Mesothelial cell of epicardium (in vitro differentiated cells): ENCODE results near the gene TMEM125. TPM values are rescaled to one million over a fixed set of nuclear protein-coding genes. Genes with fewer than 3 reads are reported as not detected.

Experiments
- DNase-seq, 2 experiments: peaks; one replicate each; pipeline ENCODE4 v3.0.0; 2021; ENCODE audit warnings: low spot score in 2 of 2; ENCODE audit not compliant: unreplicated experiment in 2 of 2
- H3K27ac Mint-ChIP-seq: 2 replicates; pipeline ENCODE4 v1.8.0; 2021; ENCODE audit warnings: mixed read lengths
- H3K27me3 Mint-ChIP-seq: 2 replicates; pipeline ENCODE4 v1.8.0; 2021; ENCODE audit warnings: low read depth, mixed read lengths
- H3K36me3 Mint-ChIP-seq: 2 replicates; pipeline ENCODE4 v1.8.0; 2021; ENCODE audit warnings: mixed read lengths
- H3K4me1 Mint-ChIP-seq: 2 replicates; pipeline ENCODE4 v1.8.0; 2021; ENCODE audit warnings: mixed read lengths
- H3K4me3 Mint-ChIP-seq: 2 replicates; pipeline ENCODE4 v1.8.0; 2021; ENCODE audit warnings: mild to moderate bottlenecking, moderate library complexity, mixed read lengths
- H3K9me3 Mint-ChIP-seq: 2 replicates; pipeline ENCODE4 v1.8.0; 2021; ENCODE audit warnings: mixed read lengths
- total RNA-seq: library from RNA; stranded (reverse); gene quantifications from 3 replicates; pipeline ENCODE4 v1.2.1, GENCODE V29; 2021
- TF ChIP-seq, protein P1 (sequence below): fragments of 200-600 bp; sonication (generic); IDR thresholded peaks from one replicate; pipeline ENCODE4 v1.5.0; 2021; ENCODE audit warnings: antibody characterized with exemption; ENCODE audit not compliant: unreplicated experiment

TMEM125 gene
- total RNA-seq, 1 donor from 2014 or later = 9.2 TPM

GRCh38 chr1:43238991-43239469, 30.8 kb upstream of the TMEM125 start:
- Mint-ChIP-seq H3K9me3 (peaks cover 6% of the 10 kb centered on the region), H3K27ac (no peak overlapping the region), H3K27me3 (no peaks in the 10 kb centered on the region), H3K4me3 (no peak overlapping the region), H3K4me1 (no peaks in the 10 kb centered on the region), H3K36me3 (no peaks in the 10 kb centered on the region)
- DNase-seq = no peak
- TF ChIP-seq, protein P1, sequence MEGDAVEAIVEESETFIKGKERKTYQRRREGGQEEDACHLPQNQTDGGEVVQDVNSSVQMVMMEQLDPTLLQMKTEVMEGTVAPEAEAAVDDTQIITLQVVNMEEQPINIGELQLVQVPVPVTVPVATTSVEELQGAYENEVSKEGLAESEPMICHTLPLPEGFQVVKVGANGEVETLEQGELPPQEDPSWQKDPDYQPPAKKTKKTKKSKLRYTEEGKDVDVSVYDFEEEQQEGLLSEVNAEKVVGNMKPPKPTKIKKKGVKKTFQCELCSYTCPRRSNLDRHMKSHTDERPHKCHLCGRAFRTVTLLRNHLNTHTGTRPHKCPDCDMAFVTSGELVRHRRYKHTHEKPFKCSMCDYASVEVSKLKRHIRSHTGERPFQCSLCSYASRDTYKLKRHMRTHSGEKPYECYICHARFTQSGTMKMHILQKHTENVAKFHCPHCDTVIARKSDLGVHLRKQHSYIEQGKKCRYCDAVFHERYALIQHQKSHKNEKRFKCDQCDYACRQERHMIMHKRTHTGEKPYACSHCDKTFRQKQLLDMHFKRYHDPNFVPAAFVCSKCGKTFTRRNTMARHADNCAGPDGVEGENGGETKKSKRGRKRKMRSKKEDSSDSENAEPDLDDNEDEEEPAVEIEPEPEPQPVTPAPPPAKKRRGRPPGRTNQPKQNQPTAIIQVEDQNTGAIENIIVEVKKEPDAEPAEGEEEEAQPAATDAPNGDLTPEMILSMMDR = no peak

DNA sequence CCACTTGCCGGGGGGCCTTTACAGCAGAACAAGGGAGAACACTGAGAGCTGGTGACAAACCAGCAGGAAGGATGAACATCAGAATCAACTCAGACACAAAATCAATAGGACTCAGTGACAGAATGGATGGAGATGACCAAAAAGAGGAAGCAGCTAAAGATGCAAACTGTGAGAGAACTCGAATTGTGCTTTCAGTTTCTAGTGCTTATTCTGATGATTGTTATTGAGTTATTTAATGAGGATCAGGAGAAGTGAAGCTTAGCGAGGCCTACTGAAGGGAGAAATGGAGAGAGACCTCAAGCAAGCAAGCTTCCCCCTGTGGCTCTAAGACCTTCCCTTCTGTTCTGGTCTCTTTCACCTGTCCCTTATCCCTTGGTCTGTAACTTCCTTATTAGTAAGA, 30.3 kb upstream of the TMEM125 start:
- TF ChIP-seq, protein P1 = no peak

GRCh38 chr1:43241413-43241836, 28.4 kb upstream of the TMEM125 start:
- no peaks in the 10 kb centered on the region for H3K27me3 Mint-ChIP-seq
- no peaks in the 10 kb centered on the region for H3K4me1 Mint-ChIP-seq
- no peak overlapping the region for H3K4me3 Mint-ChIP-seq
- H3K9me3 Mint-ChIP-seq = peaks cover 17% of the 10 kb centered on the region
- TF ChIP-seq, protein P1 = no peak
- no peak overlapping the region for H3K27ac Mint-ChIP-seq
- H3K36me3 Mint-ChIP-seq = no peaks in the 10 kb centered on the region
- peak in 1 of 2 experiments; percentile 34 for DNase-seq

More for the DNA sequence above, 30.3 kb upstream of the TMEM125 start:
- H3K27me3 Mint-ChIP-seq = no peaks in the 10 kb centered on the region
- H3K4me1 Mint-ChIP-seq = no peaks in the 10 kb centered on the region
- no peak for DNase-seq
- peaks cover 6% of the 10 kb centered on the region for H3K9me3 Mint-ChIP-seq
- H3K27ac Mint-ChIP-seq = no peak overlapping the region
- H3K36me3 Mint-ChIP-seq = no peaks in the 10 kb centered on the region
- no peak overlapping the region for H3K4me3 Mint-ChIP-seq

GRCh38 chr1:43243299-43243698, 26.5 kb upstream of the TMEM125 start:
- H3K9me3 Mint-ChIP-seq = peaks cover 29% of the 10 kb centered on the region
- peak in 1 of 2 experiments; percentile 34 for DNase-seq
- H3K27ac Mint-ChIP-seq = no peak overlapping the region
- TF ChIP-seq, protein P1 = no peak
- H3K4me3 Mint-ChIP-seq = no peak overlapping the region
- H3K36me3 Mint-ChIP-seq = peaks cover 1% of the 10 kb centered on the region
- H3K27me3 Mint-ChIP-seq = no peaks in the 10 kb centered on the region
- H3K4me1 Mint-ChIP-seq = no peaks in the 10 kb centered on the region

GRCh38 chr1:43246466-43247213, 23.1 kb upstream of the TMEM125 start:
- Mint-ChIP-seq H3K27me3 (no peaks in the 10 kb centered on the region), H3K9me3 (peaks cover 40% of the 10 kb centered on the region), H3K36me3 (peaks cover 1% of the 10 kb centered on the region), H3K4me1 (no peaks in the 10 kb centered on the region), H3K4me3 (no peak overlapping the region), H3K27ac (no peak overlapping the region)
- DNase-seq = no peak
- TF ChIP-seq, protein P1 = no peak
